GM13976 (cell line): ENCODE results near the gene UBE2G2.

ENCODE experiments used
- DNase-seq: peaks from one replicate; pipeline ENCODE4 v3.0.0; 2012; ENCODE audit warnings: low spot score
- in situ Hi-C: fragments of 300-500 bp; cut with MboI; formaldehyde crosslinking; loops from one replicate; pipeline ENCODE4 v1.12.0; 2022; ENCODE audit warnings: low sequenced_read_pairs, mixed read lengths, inconsistent platforms; ENCODE audit not compliant: unreplicated experiment
- TF ChIP-seq, protein P1 (sequence below): IDR thresholded peaks from 2 replicates; pipeline ENCODE4 v1.5.1; 2012; ENCODE audit warnings: borderline replicate concordance, mild to moderate bottlenecking; ENCODE audit not compliant: insufficient read depth; ENCODE audit errors: extremely low read depth, missing control alignments, control extremely low read depth

UBE2G2 gene

DNA sequence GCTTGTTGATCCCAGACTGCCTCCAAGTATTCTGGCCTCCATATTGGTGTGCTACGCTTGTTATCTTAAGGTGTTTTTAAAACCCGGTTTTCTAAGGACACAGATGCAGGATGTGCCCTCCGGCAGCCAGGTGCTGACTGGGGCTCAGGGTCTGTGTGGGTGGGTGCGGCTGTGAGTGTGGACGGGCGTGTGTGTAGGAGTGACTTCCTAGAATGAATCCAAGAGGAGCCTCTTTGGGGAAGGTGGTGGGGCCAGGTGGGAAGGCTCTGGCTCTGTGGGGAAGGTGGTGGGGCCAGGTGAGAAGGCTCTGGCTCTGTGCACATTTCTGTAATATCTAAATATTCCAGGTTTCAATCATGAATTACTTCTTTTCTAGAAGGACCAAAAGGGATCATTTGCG lies 77.4 kb downstream of the UBE2G2 start:
- in situ Hi-C loops, result no loop called here
- no peak for DNase-seq
- TF ChIP-seq, protein P1, sequence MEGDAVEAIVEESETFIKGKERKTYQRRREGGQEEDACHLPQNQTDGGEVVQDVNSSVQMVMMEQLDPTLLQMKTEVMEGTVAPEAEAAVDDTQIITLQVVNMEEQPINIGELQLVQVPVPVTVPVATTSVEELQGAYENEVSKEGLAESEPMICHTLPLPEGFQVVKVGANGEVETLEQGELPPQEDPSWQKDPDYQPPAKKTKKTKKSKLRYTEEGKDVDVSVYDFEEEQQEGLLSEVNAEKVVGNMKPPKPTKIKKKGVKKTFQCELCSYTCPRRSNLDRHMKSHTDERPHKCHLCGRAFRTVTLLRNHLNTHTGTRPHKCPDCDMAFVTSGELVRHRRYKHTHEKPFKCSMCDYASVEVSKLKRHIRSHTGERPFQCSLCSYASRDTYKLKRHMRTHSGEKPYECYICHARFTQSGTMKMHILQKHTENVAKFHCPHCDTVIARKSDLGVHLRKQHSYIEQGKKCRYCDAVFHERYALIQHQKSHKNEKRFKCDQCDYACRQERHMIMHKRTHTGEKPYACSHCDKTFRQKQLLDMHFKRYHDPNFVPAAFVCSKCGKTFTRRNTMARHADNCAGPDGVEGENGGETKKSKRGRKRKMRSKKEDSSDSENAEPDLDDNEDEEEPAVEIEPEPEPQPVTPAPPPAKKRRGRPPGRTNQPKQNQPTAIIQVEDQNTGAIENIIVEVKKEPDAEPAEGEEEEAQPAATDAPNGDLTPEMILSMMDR, result no peak

DNA sequence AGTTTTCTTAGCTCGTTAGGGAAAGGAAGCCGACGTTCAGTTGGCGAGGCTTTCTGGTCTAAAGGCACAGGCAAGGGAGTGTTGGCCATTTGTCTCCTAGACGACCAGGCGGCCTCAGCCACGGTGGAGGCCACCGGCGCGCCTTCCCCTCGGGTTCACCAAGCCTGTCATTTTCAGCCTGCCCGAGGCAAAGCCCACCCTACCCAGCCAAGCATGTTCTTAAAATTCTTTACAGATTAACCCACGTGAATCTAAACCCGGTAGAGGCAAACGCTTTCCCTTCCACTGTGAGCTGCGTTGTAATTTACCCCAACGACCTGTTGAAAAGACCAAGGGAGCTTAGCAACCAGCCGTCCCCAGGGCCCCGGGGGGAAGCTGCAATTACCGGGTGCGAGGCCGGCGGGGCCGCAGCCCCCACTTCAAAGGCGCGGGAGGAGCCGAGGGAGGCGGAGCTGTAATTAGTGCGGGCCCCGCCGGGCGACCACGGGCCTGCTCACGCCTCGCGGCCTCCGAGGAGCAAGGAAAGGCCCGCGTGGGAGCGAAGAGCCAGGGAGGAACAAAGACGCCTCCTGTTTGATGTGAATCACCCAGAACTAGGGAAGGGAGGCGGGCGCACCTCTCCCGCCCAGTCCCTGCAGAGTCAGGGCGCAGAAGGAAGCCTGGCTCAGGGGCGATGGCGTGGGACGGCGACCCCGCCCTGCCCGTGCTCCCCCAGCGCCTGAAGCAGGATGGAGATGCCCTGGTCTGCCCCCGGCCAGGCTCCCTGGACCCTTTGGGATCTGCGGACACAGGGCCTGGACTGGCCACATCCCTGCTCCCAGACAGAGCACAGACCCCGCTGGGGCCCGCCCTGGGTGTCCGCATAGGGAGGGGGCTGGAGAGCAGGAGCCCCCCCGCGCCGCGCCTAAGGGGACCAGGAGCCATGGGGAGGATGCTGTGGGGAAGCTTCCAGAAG lies 78.2 kb downstream of the UBE2G2 start:
- in situ Hi-C loops, result no loop called here
- no peak for DNase-seq
- TF ChIP-seq, protein P1, result no peak

DNA sequence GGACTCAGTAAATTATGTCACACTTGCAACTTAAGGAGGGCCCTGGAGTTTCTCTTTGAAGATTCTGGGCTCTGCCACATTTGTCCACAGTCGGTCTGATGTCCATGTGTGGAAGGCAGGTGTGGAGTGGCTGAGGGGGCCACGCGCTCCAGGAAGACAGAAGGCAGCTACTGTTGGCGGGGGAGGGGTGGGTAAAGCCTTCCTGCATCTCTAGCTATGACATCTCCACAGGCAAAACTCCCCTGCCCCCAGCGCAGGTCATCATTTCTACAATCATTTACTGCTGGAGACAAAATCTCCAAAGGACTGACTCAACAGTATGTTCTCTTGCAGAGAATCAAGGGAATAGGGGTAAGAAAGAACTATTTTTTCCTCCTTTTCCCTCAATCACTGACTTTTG lies 78.9 kb downstream of the UBE2G2 start:
- no peak for DNase-seq
- TF ChIP-seq, protein P1, result no peak
- in situ Hi-C loops, result no loop called here

DNA sequence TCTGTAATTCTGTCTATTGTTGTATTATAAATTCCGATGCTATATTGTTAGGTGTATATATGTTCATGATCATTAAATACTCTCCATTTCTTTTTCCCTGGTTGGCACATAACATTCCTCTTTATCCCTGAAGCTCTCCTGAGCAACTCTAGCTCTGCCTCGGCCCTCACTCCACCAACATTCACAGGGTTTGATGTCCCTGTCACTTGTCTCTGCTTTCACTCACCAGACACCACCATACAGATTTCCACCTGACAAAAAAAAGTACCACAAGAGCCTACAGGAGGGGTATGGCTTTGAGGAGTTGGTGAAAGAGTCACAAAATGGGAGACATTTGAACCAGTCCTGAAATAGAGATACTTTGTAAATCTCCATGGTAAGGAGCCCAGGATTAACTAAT lies 81.5 kb downstream of the UBE2G2 start:
- TF ChIP-seq, protein P1, result no peak
- in situ Hi-C loops, result no loop called here
- no peak for DNase-seq
